Measurements from ENCODE around the gene ACTR3C.
A peak's percentile ranks its signal among the peaks of the same experiment; 100 is the strongest.
"Not testable (repeated sequence)": the region's sequence is repeated elsewhere in the genome, so short reads cannot be mapped to it uniquely, and the experiment has no call there.

The ACTR3C gene

DNA sequence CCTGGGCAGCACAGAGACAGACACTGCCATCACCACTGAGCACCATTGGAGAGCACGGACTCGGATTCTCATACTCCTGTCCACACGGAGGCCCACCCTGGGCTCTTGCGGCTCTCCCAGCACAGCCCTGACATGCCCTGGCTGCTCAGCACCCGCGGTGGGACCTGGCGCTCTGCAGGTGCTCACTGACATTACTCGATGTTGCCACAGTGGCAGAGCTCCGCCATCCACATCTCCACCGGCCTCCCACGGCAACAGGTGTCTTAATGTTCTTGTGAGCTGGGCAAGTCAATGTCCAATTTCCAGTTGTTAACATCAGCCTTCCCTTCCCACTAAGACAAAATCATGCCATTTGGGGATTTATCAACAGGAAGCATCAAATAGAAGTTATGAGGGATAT lies 45.0 kb downstream of the ACTR3C start:
- DNase-seq = not testable (repeated sequence)

DNA sequence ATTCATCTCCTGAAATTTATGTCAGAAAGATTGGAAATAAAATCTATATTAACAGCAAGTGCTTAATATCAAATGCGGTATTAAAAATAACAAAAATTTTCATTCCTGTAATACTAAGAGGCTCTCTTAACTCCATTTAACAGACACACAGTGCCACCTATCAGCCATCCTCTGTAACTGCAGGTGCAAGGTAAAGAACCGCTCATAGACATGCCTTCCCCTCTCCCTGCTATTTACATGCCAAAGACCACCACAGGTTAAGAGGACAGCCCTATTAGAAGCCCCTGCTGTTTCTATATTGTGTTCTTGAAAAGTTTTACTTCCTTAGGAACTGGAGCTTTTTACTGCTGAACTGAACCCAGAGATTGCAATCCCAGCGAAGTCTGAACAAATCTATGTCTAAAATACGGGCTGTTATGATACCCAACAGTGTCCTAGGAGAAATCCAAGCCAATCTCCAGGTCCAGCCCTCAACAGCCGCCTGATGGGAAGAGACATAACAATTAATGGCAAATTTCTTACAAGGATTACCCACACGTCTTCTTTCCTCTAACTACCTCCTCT lies 47.1 kb downstream of the ACTR3C start:
- peak in 1 of 2 experiments; percentile 32 for DNase-seq

GRCh38 chr7:150271898-150272297 lies 51.4 kb downstream of the ACTR3C start:
- DNase-seq = not testable (repeated sequence)

DNA sequence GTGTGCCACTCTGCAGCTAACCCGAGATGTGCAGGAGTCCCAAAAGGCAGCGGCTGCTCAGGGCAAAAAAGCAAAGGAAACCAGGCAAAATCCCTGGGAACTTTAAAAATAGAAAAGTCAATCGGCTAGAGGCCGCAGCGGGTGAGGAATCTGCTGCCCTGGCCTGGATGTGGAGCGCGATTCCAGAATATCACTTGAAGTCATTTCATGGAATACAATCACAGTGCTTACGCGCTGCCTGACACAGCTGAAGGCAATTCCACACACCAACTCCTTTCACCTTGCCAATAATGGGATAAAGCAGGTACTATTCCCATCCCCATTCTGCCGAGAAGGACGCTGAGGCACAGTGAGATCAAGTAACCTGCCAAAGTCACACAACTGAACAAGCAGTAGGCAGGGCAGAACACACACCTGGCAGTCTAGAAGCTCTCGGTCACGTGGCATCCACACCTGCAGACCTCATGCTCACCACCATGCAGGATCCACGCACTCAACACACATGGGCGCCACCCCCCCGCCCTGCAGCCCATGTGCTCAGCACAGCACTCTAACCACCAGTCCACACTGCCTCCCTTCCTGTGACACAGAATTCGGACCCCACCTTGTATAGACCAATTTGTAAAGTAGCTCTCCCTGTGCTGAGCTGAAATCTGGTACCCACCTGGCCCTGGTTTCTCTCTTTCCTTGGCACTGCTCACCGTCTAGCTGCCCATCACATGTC lies 53.1 kb downstream of the ACTR3C start:
- DNase-seq = not testable (repeated sequence)

DNA sequence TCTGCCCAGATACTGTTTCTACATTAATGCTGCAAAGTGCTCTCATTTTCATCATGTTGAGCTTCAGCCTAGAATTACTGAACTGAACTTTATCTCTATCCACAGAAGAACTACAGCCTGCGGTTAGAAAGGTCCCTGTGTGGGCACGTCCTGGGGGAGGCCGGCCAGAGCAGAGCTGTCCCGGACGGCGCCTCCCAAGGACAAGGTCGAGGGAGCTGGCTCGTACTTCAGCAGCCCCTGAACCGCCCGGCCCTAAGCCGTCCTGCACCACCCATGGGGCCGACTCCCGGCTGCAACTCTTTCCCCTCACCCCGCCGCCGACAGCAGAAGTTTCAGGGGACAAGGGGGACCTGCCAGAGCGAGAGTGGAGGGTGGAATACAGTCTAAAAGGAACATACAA lies 54.5 kb downstream of the ACTR3C start:
- not testable (repeated sequence) for DNase-seq

GRCh38 chr7:150268287-150268686 lies 55.1 kb downstream of the ACTR3C start:
- not testable (repeated sequence) for DNase-seq

GRCh38 chr7:150266953-150267665 lies 56.2 kb downstream of the ACTR3C start:
- not testable (repeated sequence) for DNase-seq

DNA sequence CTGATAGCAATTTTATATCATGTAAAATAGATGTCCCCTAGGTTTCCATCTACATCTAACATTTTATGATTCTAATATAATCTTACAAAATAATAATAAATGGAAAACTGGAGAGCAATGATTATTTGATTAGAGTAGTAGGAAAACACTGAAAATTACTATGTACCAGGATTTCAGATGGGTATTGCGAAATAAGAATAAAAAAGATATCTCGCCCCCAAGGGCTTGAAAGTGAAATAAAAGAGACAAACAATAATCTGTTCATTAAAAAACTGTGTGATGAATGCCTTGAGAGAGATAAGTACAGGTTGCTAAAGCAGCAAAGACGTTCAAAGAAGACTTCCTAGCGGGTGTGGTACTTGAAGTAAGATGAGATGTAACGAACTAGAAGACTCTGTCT lies 60.7 kb downstream of the ACTR3C start:
- DNase-seq = not testable (repeated sequence)

GRCh38 chr7:150247745-150248144 lies 75.6 kb downstream of the ACTR3C start:
- not testable (repeated sequence) for DNase-seq

GRCh38 chr7:150245208-150245607 lies 78.1 kb downstream of the ACTR3C start:
- not testable (repeated sequence) for DNase-seq

GRCh38 chr7:150242935-150243334 lies 80.4 kb downstream of the ACTR3C start:
- DNase-seq = not testable (repeated sequence)

- not testable (repeated sequence) for DNase-seq
These were observed 97.9 kb downstream of the ACTR3C start for GRCh38 chr7:150225444-150225843.

DNA sequence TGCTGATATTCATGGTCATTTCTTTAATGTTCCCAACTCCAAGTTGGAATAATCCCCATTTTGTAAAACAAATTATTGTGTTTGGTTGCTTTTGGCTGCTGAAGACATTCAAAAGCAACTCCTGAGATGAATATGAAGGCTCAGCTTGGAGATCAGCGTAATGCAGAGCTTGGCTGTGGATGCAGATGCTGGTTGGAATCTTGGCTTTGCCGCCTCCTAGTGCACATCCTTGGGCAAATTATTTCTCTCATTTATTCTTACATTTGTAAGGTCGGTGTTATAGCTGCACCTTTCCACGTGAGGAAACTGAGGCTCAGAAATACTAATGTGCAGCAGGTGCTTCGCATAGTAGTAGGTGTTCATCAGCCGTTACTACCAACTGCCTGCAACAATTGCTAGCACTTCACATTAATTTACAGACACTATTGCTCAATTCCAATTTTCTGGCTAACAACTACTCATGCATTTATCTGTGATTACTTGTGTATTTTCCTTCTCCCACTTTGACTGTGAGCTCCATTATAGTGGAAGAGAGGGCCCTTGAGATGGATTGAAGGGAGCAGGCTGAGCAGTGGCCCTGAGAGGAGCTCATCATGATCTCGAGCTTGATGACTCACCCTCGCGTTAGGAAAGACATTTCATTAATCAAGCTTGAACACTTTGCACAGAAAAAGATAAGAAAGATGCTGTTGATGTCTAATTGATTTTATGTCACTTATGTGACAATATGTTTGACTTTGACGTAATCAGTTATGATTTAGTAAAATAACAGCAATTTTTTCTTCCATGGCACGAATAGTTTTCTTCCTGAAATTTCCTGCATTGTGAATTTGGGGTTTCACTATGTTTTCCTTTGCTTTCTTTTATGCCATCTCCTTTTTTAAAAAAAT lies 101.0 kb downstream of the ACTR3C start:
- not testable (repeated sequence) for DNase-seq

GRCh38 chr7:150220673-150221181 lies 102.6 kb downstream of the ACTR3C start:
- not testable (repeated sequence) for DNase-seq

DNA sequence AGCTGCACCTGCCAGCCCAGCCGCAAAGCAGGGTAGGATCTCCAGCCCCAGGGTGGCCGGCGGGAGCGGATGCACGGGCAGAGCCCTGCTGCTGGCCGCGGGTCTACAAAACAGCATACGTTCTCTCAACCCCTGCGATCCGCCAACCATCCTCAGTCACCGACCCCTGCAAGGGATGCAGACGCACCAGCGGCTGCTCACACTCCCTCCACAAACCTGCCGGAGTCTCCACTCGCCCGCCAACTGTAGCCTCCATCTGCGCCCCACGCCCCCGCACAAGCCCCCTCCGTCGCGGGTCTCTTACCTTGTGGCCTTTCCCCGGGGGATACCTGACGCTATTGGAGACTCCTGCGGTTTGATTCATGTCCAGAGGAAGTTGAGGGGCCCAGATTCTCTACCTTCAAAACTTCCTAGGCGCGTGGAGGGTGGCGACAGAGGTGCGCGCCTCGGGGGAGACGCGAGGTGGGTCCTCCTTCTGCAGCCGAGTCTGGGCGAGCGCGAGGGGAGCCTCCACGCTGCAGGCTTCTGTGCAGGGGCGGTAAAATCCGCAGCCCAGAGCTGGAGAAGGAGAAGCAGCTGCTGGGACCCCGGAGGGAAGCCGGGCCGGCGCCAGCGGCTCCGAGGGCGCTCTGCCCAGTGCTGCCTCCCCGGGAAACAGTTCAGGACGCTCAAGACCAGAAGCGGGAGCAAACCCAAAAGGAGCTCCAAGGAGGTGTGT lies 103.2 kb downstream of the ACTR3C start:
- not testable (repeated sequence) for DNase-seq

DNA sequence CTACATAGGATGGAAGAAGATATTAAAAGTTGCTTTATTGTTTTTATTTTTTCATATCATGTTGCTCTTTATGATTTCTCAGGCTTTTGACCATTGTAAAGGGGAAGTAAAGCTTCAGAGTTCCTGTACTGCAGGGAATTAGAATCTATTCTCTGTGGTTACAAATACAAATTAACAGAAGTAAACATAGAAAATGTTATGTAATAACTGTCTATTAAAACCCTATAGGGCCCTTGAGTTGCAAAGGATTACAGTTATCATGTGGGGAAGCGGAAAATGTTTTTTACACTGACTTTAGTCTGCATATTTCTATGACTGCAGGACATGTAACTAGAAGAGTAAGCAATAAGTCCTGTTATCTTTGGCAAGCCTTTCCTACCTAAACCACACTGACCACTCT lies 116.5 kb downstream of the ACTR3C start:
- DNase-seq = not testable (repeated sequence)

GRCh38 chr7:150205866-150206265 lies 117.5 kb downstream of the ACTR3C start:
- DNase-seq = not testable (repeated sequence)

DNA sequence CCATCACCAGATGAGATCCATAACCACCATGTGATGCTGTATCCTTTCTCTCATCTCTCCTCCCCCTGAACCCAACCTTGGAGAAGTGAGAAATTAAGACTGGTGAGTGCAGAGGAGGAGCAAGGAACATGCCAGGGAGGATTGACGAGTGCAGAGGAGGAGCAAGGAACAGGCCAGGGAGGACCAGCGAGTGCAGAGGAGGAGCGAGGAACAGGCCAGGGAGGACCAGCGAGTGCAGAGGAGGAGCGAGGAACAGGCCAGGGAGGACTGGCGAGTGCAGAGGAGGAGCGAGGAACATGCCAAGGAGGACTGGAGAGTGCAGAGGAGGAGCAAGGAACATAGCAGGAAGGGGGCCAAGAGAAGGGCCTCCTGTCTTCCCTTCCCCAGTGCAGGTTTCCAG lies 118.8 kb downstream of the ACTR3C start:
- DNase-seq = not testable (repeated sequence)

- DNase-seq = not testable (repeated sequence)
These were observed 120.5 kb downstream of the ACTR3C start for GRCh38 chr7:150202894-150203293.

All from activated CD4-positive, alpha-beta T cell treated with anti-CD3 and anti-CD28 coated beads, Interleukin-2, amount 50 U/mL, for 48 hours (primary cell).